A673 (cell line): Measurements from ENCODE around the gene WDR76. TPM values are rescaled to one million over a fixed set of nuclear protein-coding genes. Genes with fewer than 3 reads are reported as not detected.
"Not testable (repeated sequence)": the region's sequence is repeated elsewhere in the genome, so short reads cannot be mapped to it uniquely, and the experiment has no call there.

Experiments
- BruUV-seq: library from RNA; stranded (reverse); fragments of 400-500 nt; replicated peaks from 2 replicates; lab custom pipeline; 2021; lab: Mats Ljungman, UMichigan
- CTCF ChIA-PET: fragments of 300-600 bp; sonication (Branson Sonifier 250); formaldehyde crosslinking; loops from one replicate; lab custom pipeline; 2022; ENCODE audit warnings: antibody characterized with exemption; lab: Charles Lee
- POLR2A ChIA-PET: fragments of 300-600 bp; sonication (Branson Sonifier 250); formaldehyde crosslinking; loops from one replicate; lab custom pipeline; 2022; ENCODE audit warnings: antibody characterized with exemption; ENCODE audit not compliant: low non-redundant PET; lab: Charles Lee
- DNase-seq: peaks from one replicate; pipeline ENCODE4 v3.0.0-alpha.2; 2015; ENCODE audit warnings: low spot score
- H3K27ac ChIP-seq: fragments of 200-600 bp; sonication (generic); 2 replicates; pipeline ENCODE4 v1.5.1; 2016; ENCODE audit warnings: mixed run types, low read depth, mild to moderate bottlenecking, mixed read lengths, antibody characterized with exemption, low read length; ENCODE audit not compliant: poor library complexity, severe bottlenecking
- H3K27me3 ChIP-seq: fragments of 200-600 bp; sonication (generic); replicated peaks from 2 replicates; pipeline ENCODE4 v1.6.1; 2017; ENCODE audit warnings: mixed run types, low read depth, mild to moderate bottlenecking, mixed read lengths, antibody characterized with exemption, low read length; ENCODE audit not compliant: insufficient read depth, poor library complexity
- H3K36me3 ChIP-seq: fragments of 200-600 bp; sonication (generic); 2 replicates; pipeline ENCODE4 v1.6.1; 2016; ENCODE audit warnings: mixed run types, mild to moderate bottlenecking, mixed read lengths, antibody characterized with exemption, low read length; ENCODE audit not compliant: insufficient read depth, poor library complexity, severe bottlenecking
- H3K4me1 ChIP-seq: fragments of 200-600 bp; sonication (generic); 2 replicates; pipeline ENCODE4 v1.6.1; 2017; ENCODE audit warnings: mixed run types, mild to moderate bottlenecking, mixed read lengths, antibody characterized with exemption, low read length; ENCODE audit not compliant: insufficient read depth, poor library complexity, severe bottlenecking
- H3K4me3 ChIP-seq: fragments of 200-600 bp; sonication (generic); 2 replicates; pipeline ENCODE4 v1.5.1; 2016; ENCODE audit warnings: low read depth, mixed run types, mild to moderate bottlenecking, mixed read lengths, low read length; ENCODE audit not compliant: poor library complexity, severe bottlenecking
- H3K9me3 ChIP-seq: fragments of 200-600 bp; sonication (generic); 2 replicates; pipeline ENCODE4 v1.6.1; 2016; ENCODE audit warnings: mixed run types, low read depth, mild to moderate bottlenecking, mixed read lengths, antibody characterized with exemption, low read length; ENCODE audit not compliant: poor library complexity, severe bottlenecking
- CTCF ChIP-seq: fragments of 300-800, 200-600 bp; sonication (generic); conservative IDR thresholded peaks from 2 replicates; pipeline ENCODE4 v1.5.1; 2017; ENCODE audit warnings: low read depth, mild to moderate bottlenecking, antibody characterized with exemption, low read length, moderate library complexity, mixed read lengths
- EZH2 ChIP-seq: fragments of 200-600 bp; sonication (generic); IDR thresholded peaks from 2 replicates; pipeline ENCODE4 v1.6.1; 2017; ENCODE audit warnings: borderline replicate concordance, low read depth, mild to moderate bottlenecking, mixed read lengths, antibody characterized with exemption, low read length; ENCODE audit not compliant: poor library complexity, severe bottlenecking
- intact Hi-C: fragments of 100-400 bp; cut with micrococcal nuclease; formaldehyde crosslinking; loops from one replicate; pipeline ENCODE4 v1.10.0; 2022; ENCODE audit not compliant: unreplicated experiment
- total RNA-seq: library from RNA; stranded (reverse); gene quantifications from 2 replicates; pipeline ENCODE4 v1.2.3, GENCODE V29; 2021

WDR76 gene
- total RNA-seq, 1 experiment from 2014 or later, result 65.2 TPM

- POLR2A ChIA-PET, result no interaction called here
These were observed 18.3 kb upstream of the WDR76 start for GRCh38 chr15:43808435-43808950.

GRCh38 chr15:43808960-43809678 is 17.7 kb upstream of the WDR76 start:
- no peaks in the 10 kb centered on the region for H3K9me3 ChIP-seq
- peak overlapping the region; percentile 10 for H3K27ac ChIP-seq
- no peak for DNase-seq
- peaks cover 91% of the 10 kb centered on the region for H3K36me3 ChIP-seq
- no peaks in the 10 kb centered on the region for H3K27me3 ChIP-seq
- no peaks in the 10 kb centered on the region for H3K4me1 ChIP-seq
- no peak for TF ChIP-seq CTCF
- no peak for TF ChIP-seq EZH2
- BruUV-seq, result no TSS peak
- ChIA-PET CTCF (no interaction called here), POLR2A (interaction anchor here (0.6 kb wide), 1 partner anchor 56 kb away, joined by 3 read pairs; no protein-coding TSS in a partner anchor)
- no peak overlapping the region for H3K4me3 ChIP-seq
- intact Hi-C loops, result no loop called here

More at GRCh38 chr15:43808435-43808950, 18.3 kb upstream of the WDR76 start:
- Histone ChIP-seq H3K27ac (no peak overlapping the region), H3K4me1 (no peaks in the 10 kb centered on the region), H3K9me3 (no peaks in the 10 kb centered on the region), H3K36me3 (peaks cover 85% of the 10 kb centered on the region), H3K27me3 (no peaks in the 10 kb centered on the region), H3K4me3 (no peak overlapping the region)
- CTCF ChIA-PET, result no interaction called here
- DNase-seq, result no peak
- intact Hi-C loops, result no loop called here
- BruUV-seq, result no TSS peak
- TF ChIP-seq CTCF (no peak), EZH2 (no peak)

- CTCF ChIA-PET, H3K27ac ChIP-seq, H3K4me3 ChIP-seq, intact Hi-C loops, DNase-seq, BruUV-seq, H3K27me3 ChIP-seq, H3K9me3 ChIP-seq, H3K4me1 ChIP-seq, POLR2A ChIA-PET: not testable (repeated sequence)
- peaks cover 66% of the 10 kb centered on the region for H3K36me3 ChIP-seq
These were observed 11.7 kb upstream of the WDR76 start for GRCh38 chr15:43815064-43815463.
